GM23248 (cell line): Measurements from ENCODE around the gene ICAM5.

ENCODE experiments used
- EZH2 ChIP-seq: fragments of 200-600 bp; sonication (generic); IDR thresholded peaks from 2 replicates; pipeline ENCODE4 v1.6.1; 2018; ENCODE audit warnings: antibody characterized with exemption, mild to moderate bottlenecking; ENCODE audit not compliant: insufficient read depth, poor library complexity, severe bottlenecking
- EZH2phosphoT487 ChIP-seq: fragments of 200-600 bp; sonication (generic); IDR thresholded peaks from 2 replicates; pipeline ENCODE4 v1.6.1; 2018; ENCODE audit warnings: antibody characterized with exemption, moderate library complexity, mild to moderate bottlenecking, low read depth; ENCODE audit not compliant: insufficient read depth

DNA sequence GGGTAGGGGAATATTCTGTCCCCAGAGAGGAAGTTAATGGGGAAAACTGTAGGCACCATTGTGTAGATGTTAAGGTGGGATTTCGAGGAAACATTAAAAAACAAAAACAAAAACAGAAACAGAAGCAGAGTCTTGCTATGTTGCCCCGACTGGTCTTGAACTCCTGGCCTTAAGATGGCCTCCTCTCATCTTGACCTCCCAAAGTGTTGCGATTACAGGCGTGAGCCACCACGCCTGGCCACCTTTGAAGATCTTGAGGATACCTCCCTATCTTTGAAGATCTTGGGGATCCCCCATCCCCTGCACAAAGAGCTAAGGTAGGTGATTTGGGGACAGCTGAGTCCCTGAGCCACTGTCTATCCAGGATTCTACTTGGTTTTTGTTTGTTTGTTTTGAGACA lies 50.2 kb downstream of the ICAM5 start:
- TF ChIP-seq EZH2 (no peak), EZH2phosphoT487 (no peak)
